Gastroesophageal sphincter (tissue), 3 donors: Measurements from ENCODE around the gene CFAP46.

Experiments
- CTCF ChIP-seq, 4 experiments: fragments of 200-600 bp in 2 of 4; fragments of 450-650 bp in 2 of 4; sonication (generic) in 1 of 4; IDR thresholded peaks; one replicate each; pipeline ENCODE4 v1.5.1; 2017 to 2019; ENCODE audit warnings: antibody characterized with exemption in 4 of 4, mild to moderate bottlenecking in 2 of 4, moderate library complexity in 2 of 4
- EP300 ChIP-seq: sonication (generic); formaldehyde crosslinking; IDR thresholded peaks from one replicate; pipeline ENCODE4 v1.6.1; 2017; ENCODE audit warnings: antibody characterized with exemption, mild to moderate bottlenecking
- POLR2A ChIP-seq, 2 donors: fragments of 450-650 bp; IDR thresholded peaks; one replicate each; pipeline ENCODE4 v1.6.1; 2017; ENCODE audit warnings: antibody characterized with exemption in 2 of 2, mild to moderate bottlenecking in 2 of 2, moderate library complexity in 1 of 2

- no peak for TF ChIP-seq POLR2A (IDR thresholded peaks at IDR 0.05)
- no peak for TF ChIP-seq CTCF (IDR thresholded peaks at IDR 0.05)
- no peak for TF ChIP-seq EP300
Observed at GRCh38 chr10:132890301-132890700, 52.1 kb downstream of the CFAP46 start.
